Stimulated activated memory B cell treated with anti-CD40 and anti-IgM and Interleukin-4, amounts not matched to agents 10 μg/mL and 1 μg/mL and 100 μg/mL, for 72 hours (primary cell): ENCODE measurements around the gene IGSF6.

Experiments
- ATAC-seq: fragments of 150-1000 bp; cut with Tn5 transposase; 2 replicates; pipeline ENCODE4 v1.10.0; 2021
- H3K27ac Mint-ChIP-seq: one replicate; pipeline ENCODE4 v1.8.0; 2022; ENCODE audit warnings: mild to moderate bottlenecking, mixed read lengths
- H3K27me3 Mint-ChIP-seq: one replicate; pipeline ENCODE4 v1.8.0; 2022; ENCODE audit warnings: mixed read lengths
- H3K36me3 Mint-ChIP-seq: one replicate; pipeline ENCODE4 v1.8.0; 2022; ENCODE audit warnings: mixed read lengths
- H3K4me1 Mint-ChIP-seq: one replicate; pipeline ENCODE4 v1.8.0; 2022; ENCODE audit warnings: mixed read lengths
- H3K4me3 Mint-ChIP-seq: one replicate; pipeline ENCODE4 v1.8.0; 2022; ENCODE audit warnings: mild to moderate bottlenecking, moderate library complexity, mixed read lengths
- H3K9me3 Mint-ChIP-seq: one replicate; pipeline ENCODE4 v1.8.0; 2022; ENCODE audit warnings: mixed read lengths

IGSF6 gene

DNA sequence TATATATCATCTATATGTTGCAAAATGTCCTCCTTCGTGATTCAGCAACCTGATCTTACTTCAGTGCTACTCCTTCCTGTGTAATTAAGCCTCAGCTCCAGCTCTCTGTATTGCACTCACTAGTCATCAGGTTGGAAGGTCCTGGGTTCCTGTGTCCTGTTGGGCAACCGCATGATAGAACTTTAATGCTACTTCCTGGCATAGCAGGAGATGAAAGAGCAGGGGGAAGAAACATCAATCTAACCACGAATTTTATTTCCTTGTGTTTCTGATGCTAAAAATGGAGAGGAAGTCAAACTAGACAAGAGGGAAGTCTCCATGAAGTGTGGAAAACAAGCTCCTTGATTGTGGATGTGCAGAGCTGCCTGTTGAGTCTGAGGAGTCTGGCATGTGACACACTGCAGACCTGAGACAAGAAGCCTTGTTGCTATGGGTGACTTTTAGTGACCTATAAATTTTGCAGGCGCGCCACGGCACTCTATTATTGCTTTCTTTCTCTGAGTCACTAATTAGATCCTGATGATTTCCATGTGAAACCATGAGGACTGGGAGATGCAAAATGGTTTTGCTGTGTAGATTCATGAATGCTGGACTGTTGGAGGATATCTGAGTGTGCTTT, 25.6 kb downstream of the IGSF6 start:
- Mint-ChIP-seq H3K27ac (no peak overlapping the region), H3K4me1 (peaks cover 12% of the 10 kb centered on the region), H3K9me3 (no peaks in the 10 kb centered on the region), H3K36me3 (peaks cover 59% of the 10 kb centered on the region), H3K4me3 (no peak overlapping the region), H3K27me3 (no peaks in the 10 kb centered on the region)
- ATAC-seq: no peak

DNA sequence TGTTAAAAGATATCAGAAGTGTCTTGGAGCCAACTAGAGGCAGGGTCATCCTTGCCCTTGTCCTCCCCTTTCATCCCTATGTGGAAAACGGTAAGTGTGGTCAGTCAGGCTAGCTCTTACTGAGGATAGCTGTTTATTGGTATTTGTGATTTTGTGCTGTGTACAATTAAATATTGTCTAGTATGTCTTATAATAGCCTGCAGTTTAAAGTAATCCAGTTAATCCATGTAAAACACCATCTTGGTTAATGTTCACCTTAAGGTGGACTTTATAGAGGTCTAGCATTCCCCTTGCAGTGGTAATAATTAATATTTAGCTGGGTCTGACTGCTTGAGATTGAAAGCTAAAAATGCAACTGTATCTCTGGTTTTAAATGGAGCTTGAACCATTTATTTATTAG, 27.4 kb downstream of the IGSF6 start:
- Mint-ChIP-seq H3K9me3 (no peaks in the 10 kb centered on the region), H3K27ac (no peak overlapping the region), H3K4me1 (peaks cover 9% of the 10 kb centered on the region), H3K36me3 (peaks cover 59% of the 10 kb centered on the region), H3K27me3 (no peaks in the 10 kb centered on the region), H3K4me3 (no peak overlapping the region)
- ATAC-seq: no peak

DNA sequence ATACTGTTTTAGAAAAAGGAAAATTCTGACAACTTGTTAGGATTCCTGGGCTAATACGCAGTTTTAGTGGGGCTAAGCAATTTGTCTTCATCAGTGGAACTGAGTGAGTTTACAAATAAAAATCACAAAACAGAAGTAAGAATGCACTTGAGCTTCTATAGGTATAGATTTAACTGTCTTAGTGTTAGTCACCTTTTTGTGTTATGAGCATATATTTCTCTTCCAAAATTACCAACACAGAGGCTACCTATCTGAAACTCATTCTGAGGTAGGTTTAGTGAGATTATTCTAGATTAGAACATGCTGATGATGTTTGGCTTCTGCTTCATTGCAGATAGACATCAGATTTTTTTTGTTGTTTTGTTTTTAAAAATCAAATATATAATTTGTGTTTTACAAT, 29.9 kb downstream of the IGSF6 start:
- ATAC-seq: no peak
- no peaks in the 10 kb centered on the region for H3K9me3 Mint-ChIP-seq
- H3K4me1 Mint-ChIP-seq: peaks cover 9% of the 10 kb centered on the region
- no peaks in the 10 kb centered on the region for H3K27me3 Mint-ChIP-seq
- no peak overlapping the region for H3K4me3 Mint-ChIP-seq
- peaks cover 58% of the 10 kb centered on the region for H3K36me3 Mint-ChIP-seq
- H3K27ac Mint-ChIP-seq: no peak overlapping the region

DNA sequence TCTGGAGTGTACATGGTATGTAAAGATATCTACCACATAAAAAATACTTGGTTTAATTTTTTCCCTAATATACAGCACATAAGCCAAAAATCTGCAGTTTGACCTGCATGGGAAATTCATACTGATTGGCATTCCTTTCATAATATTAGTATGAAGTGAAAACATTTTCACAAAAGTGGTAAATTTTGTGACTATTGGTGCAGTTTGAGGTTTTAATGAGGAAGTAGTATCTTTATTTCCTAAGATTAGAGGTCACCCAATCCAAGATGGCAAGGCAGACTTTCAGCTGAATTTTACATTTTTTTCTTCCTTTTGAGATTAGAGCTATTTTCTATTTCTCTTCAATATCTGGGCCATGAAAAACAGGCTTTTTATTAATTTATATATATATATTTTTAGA, 31.8 kb downstream of the IGSF6 start:
- no peaks in the 10 kb centered on the region for H3K27me3 Mint-ChIP-seq
- H3K27ac Mint-ChIP-seq: no peak overlapping the region
- ATAC-seq: no peak
- no peaks in the 10 kb centered on the region for H3K9me3 Mint-ChIP-seq
- H3K36me3 Mint-ChIP-seq: peaks cover 50% of the 10 kb centered on the region
- H3K4me1 Mint-ChIP-seq: peaks cover 14% of the 10 kb centered on the region
- no peak overlapping the region for H3K4me3 Mint-ChIP-seq

DNA sequence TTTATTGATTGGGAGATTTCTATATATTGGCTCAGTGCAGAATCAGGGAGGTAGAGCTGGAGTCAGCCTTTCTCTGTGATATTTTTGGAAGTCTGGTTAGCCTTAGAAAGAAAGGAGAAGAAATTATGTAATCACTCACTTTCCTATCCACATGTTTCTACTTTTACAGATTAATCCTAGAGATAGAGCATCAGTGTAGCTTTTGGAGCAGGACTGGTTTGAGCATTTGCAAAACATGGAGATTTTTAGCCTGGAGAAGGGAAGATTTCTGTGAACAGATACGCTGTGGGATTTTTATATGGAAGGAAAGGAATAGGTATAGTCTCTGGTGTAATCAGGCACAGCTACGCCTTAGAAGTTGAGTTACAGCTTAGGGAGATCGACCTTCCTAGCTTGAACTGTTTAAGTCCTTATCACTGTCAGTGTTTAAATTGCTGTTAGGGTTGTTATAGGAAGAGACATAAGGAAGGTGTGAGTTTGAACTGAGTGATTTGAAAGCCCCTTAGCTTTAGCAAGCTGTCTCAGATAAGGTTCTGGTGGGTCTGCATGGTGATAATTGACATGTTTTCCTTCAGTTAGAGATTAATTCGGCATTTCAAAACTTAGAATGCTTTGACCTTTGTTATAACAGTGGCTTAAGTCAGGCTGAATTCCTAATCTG, 32.5 kb downstream of the IGSF6 start:
- H3K9me3 Mint-ChIP-seq: no peaks in the 10 kb centered on the region
- H3K27me3 Mint-ChIP-seq: no peaks in the 10 kb centered on the region
- H3K4me1 Mint-ChIP-seq: peaks cover 20% of the 10 kb centered on the region
- ATAC-seq: no peak
- H3K4me3 Mint-ChIP-seq: no peak overlapping the region
- H3K36me3 Mint-ChIP-seq: peaks cover 44% of the 10 kb centered on the region
- no peak overlapping the region for H3K27ac Mint-ChIP-seq

DNA sequence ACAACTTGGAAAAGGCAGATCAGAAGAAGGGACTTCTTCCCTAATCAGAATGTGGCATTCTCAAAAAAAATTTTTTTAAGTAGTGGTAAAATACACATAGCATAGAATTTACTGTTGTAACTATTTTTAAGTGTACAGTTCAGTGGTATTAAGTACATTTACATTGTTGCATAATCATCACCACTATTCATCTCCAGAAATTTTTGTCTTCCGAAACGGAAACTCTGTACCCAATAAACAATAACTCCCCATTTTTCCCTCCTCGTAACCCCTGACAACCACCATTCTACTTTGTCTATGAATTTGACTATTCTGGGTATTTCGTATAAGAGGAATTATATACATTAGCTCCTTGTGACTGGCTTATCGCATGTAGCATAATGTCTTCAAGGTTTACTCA, 34.1 kb downstream of the IGSF6 start:
- no peak for ATAC-seq
- Mint-ChIP-seq H3K9me3 (no peaks in the 10 kb centered on the region), H3K36me3 (peaks cover 35% of the 10 kb centered on the region), H3K4me3 (no peak overlapping the region), H3K4me1 (peaks cover 21% of the 10 kb centered on the region), H3K27me3 (no peaks in the 10 kb centered on the region), H3K27ac (no peak overlapping the region)

DNA sequence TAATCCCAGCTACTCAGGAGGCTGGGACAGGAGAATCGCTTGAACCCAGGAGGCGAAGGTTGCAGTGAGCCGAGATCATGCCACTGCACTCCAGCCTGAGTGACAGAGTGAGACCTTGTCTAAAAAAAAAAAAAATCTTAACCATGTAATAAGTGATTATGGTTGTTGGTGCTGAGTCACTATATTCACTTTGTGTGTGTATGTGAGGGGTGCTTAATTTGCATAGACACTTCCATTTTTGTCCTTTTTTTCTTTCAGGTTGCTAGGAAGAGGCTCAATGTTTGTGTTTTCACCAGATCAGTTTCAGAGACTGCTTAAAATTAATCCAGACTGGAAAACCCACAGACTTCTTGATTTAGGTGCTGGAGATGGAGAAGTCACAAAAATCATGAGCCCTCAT, 34.8 kb downstream of the IGSF6 start:
- Mint-ChIP-seq H3K9me3 (no peaks in the 10 kb centered on the region), H3K4me3 (no peak overlapping the region), H3K27ac (no peak overlapping the region), H3K27me3 (no peaks in the 10 kb centered on the region), H3K36me3 (peaks cover 34% of the 10 kb centered on the region), H3K4me1 (peaks cover 22% of the 10 kb centered on the region)
- ATAC-seq: no peak

DNA sequence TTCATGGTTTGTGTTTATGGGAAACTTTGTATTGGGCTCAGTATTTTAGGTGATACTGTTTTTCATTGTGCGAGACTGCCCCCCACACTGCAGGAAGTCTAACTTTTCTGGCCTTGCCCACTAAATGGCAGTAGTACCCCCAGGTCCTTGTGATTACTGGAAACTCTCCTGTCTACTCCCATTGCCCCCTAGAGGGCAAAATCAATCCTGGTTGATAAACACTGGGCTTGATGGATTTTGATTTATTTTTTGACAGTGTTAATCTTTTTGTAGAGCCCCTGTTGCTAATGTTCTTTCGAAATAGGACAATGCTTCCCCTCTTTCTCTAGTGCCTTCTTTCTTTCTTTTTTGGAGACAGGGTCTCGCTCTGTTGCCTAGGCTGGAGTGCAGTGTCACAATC, 37.5 kb downstream of the IGSF6 start:
- Mint-ChIP-seq H3K27me3 (no peaks in the 10 kb centered on the region), H3K27ac (no peak overlapping the region), H3K36me3 (peaks cover 31% of the 10 kb centered on the region), H3K9me3 (no peaks in the 10 kb centered on the region), H3K4me3 (no peak overlapping the region), H3K4me1 (peaks cover 41% of the 10 kb centered on the region)
- ATAC-seq: no peak

DNA sequence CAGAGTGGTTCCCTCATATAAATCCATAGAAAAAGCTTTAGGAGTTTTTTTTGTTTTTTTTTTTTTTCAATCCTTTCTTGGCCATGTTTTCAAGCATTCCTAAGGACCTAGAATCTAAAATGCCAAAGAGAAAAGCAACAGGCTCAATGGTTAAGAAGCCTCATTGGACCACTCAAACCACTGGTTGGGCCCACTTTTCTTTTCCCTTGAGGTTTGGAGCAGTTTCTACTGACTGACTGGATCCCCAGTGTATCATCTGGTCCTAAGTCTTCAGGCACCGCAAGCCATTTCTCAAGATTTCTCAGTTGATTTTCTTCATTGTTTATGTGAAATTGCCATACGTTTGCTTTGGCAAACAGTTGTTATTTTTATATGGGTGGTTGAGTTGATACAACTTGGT, 38.6 kb downstream of the IGSF6 start:
- Mint-ChIP-seq H3K4me1 (peaks cover 52% of the 10 kb centered on the region), H3K27ac (no peak overlapping the region), H3K36me3 (peaks cover 25% of the 10 kb centered on the region), H3K4me3 (no peak overlapping the region), H3K27me3 (no peaks in the 10 kb centered on the region), H3K9me3 (no peaks in the 10 kb centered on the region)
- no peak for ATAC-seq

DNA sequence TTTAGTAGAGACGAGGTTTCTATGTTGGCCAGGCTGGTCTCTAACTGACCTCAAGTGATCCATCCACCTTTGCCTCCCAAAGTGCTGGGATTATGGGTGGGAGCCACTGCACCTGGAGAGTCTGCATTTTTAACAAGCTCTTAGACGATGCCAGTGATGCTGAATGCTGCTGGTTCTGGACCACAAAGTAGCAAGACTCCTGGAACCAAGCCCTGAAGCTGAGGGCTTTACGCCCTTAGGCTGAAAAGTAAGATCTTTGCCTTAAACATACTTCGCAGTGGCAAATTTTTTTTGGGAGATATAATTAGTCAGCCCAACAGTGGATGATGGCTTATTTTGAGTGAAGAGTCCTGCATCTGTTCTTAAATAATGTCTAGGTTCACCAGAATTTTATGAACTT, 39.0 kb downstream of the IGSF6 start:
- H3K36me3 Mint-ChIP-seq: peaks cover 21% of the 10 kb centered on the region
- H3K27me3 Mint-ChIP-seq: no peaks in the 10 kb centered on the region
- no peaks in the 10 kb centered on the region for H3K9me3 Mint-ChIP-seq
- no peak overlapping the region for H3K4me3 Mint-ChIP-seq
- ATAC-seq: no peak
- peaks cover 56% of the 10 kb centered on the region for H3K4me1 Mint-ChIP-seq
- no peak overlapping the region for H3K27ac Mint-ChIP-seq

DNA sequence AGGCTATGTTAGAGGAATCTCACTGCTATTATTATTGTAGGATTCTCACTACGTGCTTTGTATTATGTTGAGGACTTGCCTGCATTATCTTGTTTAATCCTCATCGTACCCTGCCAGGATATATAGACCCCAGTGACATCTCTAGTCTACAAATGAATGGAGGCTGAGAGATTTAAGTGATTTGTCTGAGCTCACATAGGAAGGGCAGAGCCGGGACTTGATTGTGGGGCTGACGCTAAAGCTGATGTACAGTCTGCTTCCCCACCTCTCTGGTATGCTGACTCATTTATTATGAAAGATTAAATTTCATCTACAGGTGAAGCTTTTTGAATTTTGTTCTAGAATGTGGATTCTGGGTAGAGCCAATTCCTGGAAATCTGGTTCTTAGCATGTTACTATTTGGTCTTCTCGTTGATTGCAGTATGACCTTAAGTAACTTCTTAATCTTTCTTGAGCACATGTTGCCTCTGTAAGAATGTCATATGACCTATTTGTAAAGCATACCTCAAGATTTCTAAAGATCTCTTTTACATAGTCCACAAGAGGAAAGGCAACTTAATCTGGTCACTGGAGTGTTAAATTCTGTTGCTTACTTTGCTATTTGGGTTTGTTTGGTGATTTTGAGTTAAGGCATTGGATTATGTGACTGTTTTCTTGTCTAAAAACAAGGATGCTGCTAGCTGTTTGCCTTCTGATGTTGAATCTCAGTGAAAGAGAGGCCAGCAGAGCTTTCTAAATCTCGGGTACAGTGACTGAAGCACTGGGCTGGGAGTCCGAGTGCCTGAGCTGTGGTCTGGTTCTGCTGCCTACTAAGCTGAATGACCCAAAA, 40.6 kb downstream of the IGSF6 start:
- Mint-ChIP-seq H3K36me3 (peaks cover 10% of the 10 kb centered on the region), H3K27me3 (no peaks in the 10 kb centered on the region), H3K27ac (no peak overlapping the region)

DNA sequence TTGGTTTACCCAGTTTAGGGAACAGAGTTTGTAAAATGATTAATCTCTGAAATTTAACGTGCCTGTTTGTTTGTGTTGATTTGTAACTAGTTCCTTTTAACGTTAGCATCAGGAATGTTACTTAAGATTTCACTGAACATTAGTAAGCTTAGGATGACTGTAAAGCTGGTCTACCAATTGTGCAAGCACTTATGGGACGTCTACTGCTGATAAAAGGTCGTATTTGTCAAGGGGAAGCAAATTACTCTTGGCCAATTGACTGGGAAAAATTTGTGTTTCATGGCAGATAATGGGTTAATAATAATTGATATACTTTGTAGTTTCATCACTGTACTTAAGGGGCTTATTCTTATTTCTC, 41.2 kb downstream of the IGSF6 start:
- ATAC-seq: no peak
- H3K36me3 Mint-ChIP-seq: peaks cover 7% of the 10 kb centered on the region
- H3K4me1 Mint-ChIP-seq: peaks cover 49% of the 10 kb centered on the region
- no peak overlapping the region for H3K4me3 Mint-ChIP-seq
- H3K27ac Mint-ChIP-seq: no peak overlapping the region
- H3K27me3 Mint-ChIP-seq: no peaks in the 10 kb centered on the region
- H3K9me3 Mint-ChIP-seq: no peaks in the 10 kb centered on the region

More for the DNA sequence above, 40.6 kb downstream of the IGSF6 start:
- ATAC-seq: no peak
- Mint-ChIP-seq H3K4me3 (no peak overlapping the region), H3K9me3 (no peaks in the 10 kb centered on the region), H3K4me1 (peaks cover 54% of the 10 kb centered on the region)

DNA sequence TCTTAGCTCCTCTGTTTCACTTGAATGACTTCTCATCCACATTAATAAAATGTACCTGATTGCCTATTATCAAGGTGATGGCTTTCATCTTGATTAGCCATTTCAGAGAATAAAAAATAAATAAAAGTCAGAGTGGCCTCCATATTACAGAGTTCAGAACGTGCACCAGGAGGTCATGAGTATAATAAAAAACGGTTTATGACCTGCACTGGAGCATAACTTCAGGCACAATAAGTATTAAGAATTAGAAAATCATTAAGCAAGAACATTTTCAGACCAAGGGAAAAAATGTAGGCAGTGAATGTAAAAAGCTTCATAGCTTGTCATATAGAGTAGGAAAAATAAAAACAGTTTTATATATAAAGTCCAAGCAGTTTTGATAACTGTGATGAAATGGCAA, 41.6 kb downstream of the IGSF6 start:
- Mint-ChIP-seq H3K4me3 (no peak overlapping the region), H3K4me1 (peaks cover 48% of the 10 kb centered on the region), H3K9me3 (no peaks in the 10 kb centered on the region), H3K27ac (no peak overlapping the region), H3K36me3 (peaks cover 7% of the 10 kb centered on the region), H3K27me3 (no peaks in the 10 kb centered on the region)
- no peak for ATAC-seq

DNA sequence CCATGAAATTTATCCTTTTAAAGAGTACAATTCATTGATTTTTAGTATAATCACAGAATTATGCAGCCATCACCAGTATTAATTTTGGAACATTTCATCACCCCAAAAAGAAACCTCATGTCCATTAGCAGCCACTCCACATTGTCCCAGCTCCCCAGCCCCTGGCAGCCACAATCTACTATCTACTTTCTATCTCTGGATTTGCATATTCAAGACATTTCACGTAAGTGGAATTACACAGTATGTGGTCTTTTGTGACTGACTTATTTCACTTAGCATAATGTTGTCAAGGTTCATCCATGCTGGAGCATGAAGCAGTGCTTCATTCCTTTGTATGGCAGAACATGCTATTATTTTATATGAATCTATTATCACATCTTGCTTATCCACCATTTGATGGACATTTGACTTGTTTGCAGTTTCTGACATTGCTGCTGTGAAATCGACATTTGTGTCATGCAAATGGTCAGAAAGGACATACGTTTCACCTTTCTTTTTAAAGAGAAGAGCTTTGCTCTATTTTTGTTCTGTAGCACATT, 42.3 kb downstream of the IGSF6 start:
- Mint-ChIP-seq H3K36me3 (peaks cover 7% of the 10 kb centered on the region), H3K27ac (no peak overlapping the region), H3K4me1 (peaks cover 48% of the 10 kb centered on the region), H3K9me3 (no peaks in the 10 kb centered on the region), H3K27me3 (no peaks in the 10 kb centered on the region), H3K4me3 (no peak overlapping the region)
- ATAC-seq: no peak

DNA sequence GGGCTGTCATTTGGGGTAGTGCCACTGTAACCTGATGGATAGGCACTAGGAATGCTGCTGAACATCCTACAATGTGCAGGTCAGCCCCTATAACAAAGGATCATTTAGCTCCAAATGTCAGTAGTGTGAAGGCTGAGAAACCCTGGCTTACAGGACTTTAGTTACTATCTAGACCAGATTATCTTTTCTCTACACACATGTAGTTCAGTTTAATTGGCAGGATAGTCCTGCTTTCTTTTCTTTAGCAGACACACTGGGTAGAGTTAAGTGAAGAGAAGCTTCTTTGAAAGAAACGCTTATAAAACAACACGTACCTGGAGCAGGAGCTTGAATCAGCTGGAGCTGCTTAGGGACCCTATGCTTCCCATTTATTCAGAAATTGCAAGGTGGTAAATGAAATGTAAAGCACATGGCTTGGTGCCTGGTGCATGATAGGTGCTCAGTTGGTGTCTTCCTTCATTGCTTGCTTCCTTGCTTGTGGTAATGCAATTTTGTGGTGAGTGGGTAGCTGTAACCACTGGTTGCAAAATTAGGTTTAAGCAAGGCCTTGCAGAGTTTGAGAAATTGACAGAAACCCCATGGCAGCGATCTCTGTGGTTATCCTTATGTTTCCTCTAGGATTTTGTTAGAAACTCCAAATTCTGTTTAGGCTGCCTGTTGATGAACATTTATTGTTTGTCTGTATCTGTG, 43.6 kb downstream of the IGSF6 start:
- Mint-ChIP-seq H3K9me3 (no peaks in the 10 kb centered on the region), H3K27ac (peak overlapping the region; percentile 53), H3K27me3 (no peaks in the 10 kb centered on the region), H3K36me3 (no peaks in the 10 kb centered on the region), H3K4me3 (no peak overlapping the region), H3K4me1 (peaks cover 53% of the 10 kb centered on the region)
- no peak for ATAC-seq
